ENCODE results near the gene SUSD2. TPM values are rescaled to one million over a fixed set of nuclear protein-coding genes. Genes with fewer than 3 reads are reported as not detected.

Gene SUSD2
- total and polyA plus RNA-seq, 2 of the 4 experiments (the other 2 are of a cell fraction): 0.18 to 1.6 TPM

DNA sequence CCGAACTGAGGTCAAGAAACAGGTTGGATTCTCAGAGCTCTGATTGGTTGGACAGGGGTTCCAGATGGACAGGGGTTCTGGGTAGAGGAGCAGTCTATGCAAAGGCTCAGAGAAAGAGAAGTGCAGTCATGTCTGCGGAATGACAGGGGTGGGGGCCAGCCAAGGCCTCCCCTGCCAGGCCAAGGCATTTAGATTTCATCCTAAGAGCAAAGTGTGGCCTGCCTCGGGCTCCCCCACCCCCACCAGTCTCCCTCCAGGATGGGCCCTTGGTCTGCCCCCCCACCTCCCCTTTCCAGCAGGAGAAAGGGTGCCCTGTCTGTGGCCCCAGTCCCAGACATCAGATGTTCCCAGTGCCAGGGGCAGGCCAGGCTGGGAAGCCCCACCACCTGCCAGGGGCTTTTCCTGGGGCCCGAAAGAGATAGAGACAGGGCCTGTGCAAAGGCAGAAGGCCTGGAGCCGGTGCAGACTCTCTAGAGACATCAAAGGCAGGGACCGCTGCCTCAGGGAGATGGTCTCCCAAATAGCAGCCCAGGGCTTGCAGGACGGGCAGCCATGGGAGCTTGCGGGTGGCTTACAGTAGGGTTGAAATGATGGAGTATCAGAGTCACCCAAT is 9.4 kb downstream of the SUSD2 start:
- intact Hi-C loops (cut with micrococcal nuclease): loop anchor here (1.0 kb wide), 1 partner anchor 18 kb away; no protein-coding TSS in a partner anchor
- POLR2A ChIA-PET (ENCODE audit: unreplicated experiment): no interaction called here
- BruUV-seq (replicated peaks): no TSS peak

More for the DNA sequence above, 9.4 kb downstream of the SUSD2 start:
- H3K9me3 ChIP-seq (ENCODE audit: control insufficient read depth, insufficient read depth, low read length): no peaks in the 10 kb centered on the region
- H3K18ac ChIP-seq (ENCODE audit: low read depth, low read length): peak overlapping the region; percentile 5; the same call in 1 of the 2 replicates
- H4K20me1 ChIP-seq (ENCODE audit: insufficient read depth, low read length): no peaks in the 10 kb centered on the region
- no peaks in the 10 kb centered on the region for H3K27me3 ChIP-seq (ENCODE audit: control insufficient read depth, insufficient read depth, low read length)
- no peak for DNase-seq
- H3K14ac ChIP-seq (replicated peaks; ENCODE audit: low read depth, low read length): peak overlapping the region; percentile 41; the same call in 1 of the 2 replicates
- dilution Hi-C loops (cut with HindIII; ENCODE audit: low sequenced_read_pairs, unreplicated experiment) (no loop called here), in situ Hi-C loops (cut with MboI; ENCODE audit: low sequenced_read_pairs) (no loop called here)
- CTCF ChIA-PET: interaction anchor here (0.7 to 1.5 kb wide), 5 partner anchors 17 to 326 kb away, joined by 3 to 13 read pairs (median 4); no protein-coding TSS in a partner anchor
- WGBS, 2 experiments (ENCODE audit: extremely low coverage in 2 of 2, insufficient read length in 1 of 2): 93% methylated on average over 2 of the region's 8 CpGs; no CpG with 5 or more reads in 1 of the 2 experiments
- H3K27ac ChIP-seq (ENCODE audit: insufficient read depth, low read length): no peak overlapping the region; the same call in 1 of the 2 replicates
- H4K5ac ChIP-seq (ENCODE audit: low read depth, low read length): peak overlapping the region; percentile 69
- H3K4me1 ChIP-seq (ENCODE audit: control insufficient read depth, insufficient read depth, low read length): peaks cover 10% of the 10 kb centered on the region
- peak overlapping the region; percentile 99 for H2BK120ac ChIP-seq (ENCODE audit: low read depth, low read length)
- no peak overlapping the region for H3K4me2 ChIP-seq (ENCODE audit: low read depth, low read length)
- H4K91ac ChIP-seq (ENCODE audit: insufficient read depth, low read depth, low read length): peak overlapping the region; percentile 91
- H3K56ac ChIP-seq (ENCODE audit: extremely low read depth, insufficient read depth, low read length): no peak overlapping the region
- H2BK15ac ChIP-seq (ENCODE audit: low read depth, low read length): 0 out of 3 replicates have a peak overlapping the region, but pooled peaks have one; percentile 91
- no peaks in the 10 kb centered on the region for H3K79me1 ChIP-seq (ENCODE audit: low read depth in 1 of 2, low read length in 2 of 2)
- no peak overlapping the region for H2BK5ac ChIP-seq (ENCODE audit: low read depth, low read length, poor library complexity, severe bottlenecking)
- peak; percentile 68; the same call in 1 of the 2 replicates for TF ChIP-seq MAZ (IDR thresholded peaks at IDR 0.05; ENCODE audit: borderline replicate concordance, low read depth, low read length)
- TF ChIP-seq, protein P1, sequence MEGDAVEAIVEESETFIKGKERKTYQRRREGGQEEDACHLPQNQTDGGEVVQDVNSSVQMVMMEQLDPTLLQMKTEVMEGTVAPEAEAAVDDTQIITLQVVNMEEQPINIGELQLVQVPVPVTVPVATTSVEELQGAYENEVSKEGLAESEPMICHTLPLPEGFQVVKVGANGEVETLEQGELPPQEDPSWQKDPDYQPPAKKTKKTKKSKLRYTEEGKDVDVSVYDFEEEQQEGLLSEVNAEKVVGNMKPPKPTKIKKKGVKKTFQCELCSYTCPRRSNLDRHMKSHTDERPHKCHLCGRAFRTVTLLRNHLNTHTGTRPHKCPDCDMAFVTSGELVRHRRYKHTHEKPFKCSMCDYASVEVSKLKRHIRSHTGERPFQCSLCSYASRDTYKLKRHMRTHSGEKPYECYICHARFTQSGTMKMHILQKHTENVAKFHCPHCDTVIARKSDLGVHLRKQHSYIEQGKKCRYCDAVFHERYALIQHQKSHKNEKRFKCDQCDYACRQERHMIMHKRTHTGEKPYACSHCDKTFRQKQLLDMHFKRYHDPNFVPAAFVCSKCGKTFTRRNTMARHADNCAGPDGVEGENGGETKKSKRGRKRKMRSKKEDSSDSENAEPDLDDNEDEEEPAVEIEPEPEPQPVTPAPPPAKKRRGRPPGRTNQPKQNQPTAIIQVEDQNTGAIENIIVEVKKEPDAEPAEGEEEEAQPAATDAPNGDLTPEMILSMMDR (conservative IDR thresholded peaks at IDR 0.05; ENCODE audit: low read depth, low read length): no peak
- H3K9ac ChIP-seq (ENCODE audit: low read depth, low read length): no peak overlapping the region
- H3K4me3 ChIP-seq (ENCODE audit: insufficient read depth, low read depth, low read length): no peak overlapping the region
- H3K36me3 ChIP-seq (ENCODE audit: control insufficient read depth, insufficient read depth, low read length): no peaks in the 10 kb centered on the region
- no peak for ATAC-seq (ENCODE audit: low read depth)
- H3K4ac ChIP-seq (ENCODE audit: low read depth, low read length): peak overlapping the region; percentile 90
- no peaks in the 10 kb centered on the region; the same call in 1 of the 2 replicates for H3K9me1 ChIP-seq (ENCODE audit: insufficient read depth, low read length)
- peak overlapping the region; percentile 94 for H2AK5ac ChIP-seq (ENCODE audit: low read depth, low read length)
- peak overlapping the region; percentile 93; the same call in 1 of the 2 replicates for H2BK20ac ChIP-seq (ENCODE audit: low read depth, low read length)
- H2AK9ac ChIP-seq (replicated peaks; ENCODE audit: low read depth, low read length, poor library complexity): peak overlapping the region; percentile 23
- peak overlapping the region; percentile 14 for H2AFZ ChIP-seq (replicated peaks; ENCODE audit: low read length, poor library complexity)
- H4K8ac ChIP-seq (ENCODE audit: low read depth in 2 of 2, low read length in 2 of 2): peak overlapping the region; percentile 34 to 73; a peak in 2 of 4 replicates
- no peak overlapping the region for H3K23ac ChIP-seq (ENCODE audit: low read depth, low read length)

All from IMR-90 (cell line).